ENCODE results near the gene PCNT.

DNA sequence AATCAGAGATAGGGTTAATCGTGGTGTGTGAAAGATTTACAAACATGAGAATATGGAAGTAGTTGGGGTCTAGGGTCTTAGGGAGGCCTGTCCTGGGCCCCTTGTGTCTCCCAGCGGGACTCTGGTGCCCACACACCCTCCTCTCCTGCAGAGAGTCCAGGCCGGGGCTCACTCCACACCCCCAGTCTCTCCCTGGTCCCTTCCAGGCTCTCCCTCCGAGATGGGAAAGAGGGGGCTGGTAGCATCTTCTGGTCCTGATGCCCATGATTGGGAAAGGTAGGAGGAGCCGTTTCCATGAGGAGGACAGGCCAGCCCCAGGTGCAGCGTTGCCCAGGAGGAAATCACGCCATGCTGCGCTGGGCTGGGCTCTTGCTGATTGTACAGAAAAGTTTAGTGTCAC lies 26.6 kb downstream of the PCNT start:
- TF ChIP-seq POLR2A (IDR thresholded peaks at IDR 0.05), result peak in 1 of 2 donors; percentile 17
- TF ChIP-seq, protein P1, sequence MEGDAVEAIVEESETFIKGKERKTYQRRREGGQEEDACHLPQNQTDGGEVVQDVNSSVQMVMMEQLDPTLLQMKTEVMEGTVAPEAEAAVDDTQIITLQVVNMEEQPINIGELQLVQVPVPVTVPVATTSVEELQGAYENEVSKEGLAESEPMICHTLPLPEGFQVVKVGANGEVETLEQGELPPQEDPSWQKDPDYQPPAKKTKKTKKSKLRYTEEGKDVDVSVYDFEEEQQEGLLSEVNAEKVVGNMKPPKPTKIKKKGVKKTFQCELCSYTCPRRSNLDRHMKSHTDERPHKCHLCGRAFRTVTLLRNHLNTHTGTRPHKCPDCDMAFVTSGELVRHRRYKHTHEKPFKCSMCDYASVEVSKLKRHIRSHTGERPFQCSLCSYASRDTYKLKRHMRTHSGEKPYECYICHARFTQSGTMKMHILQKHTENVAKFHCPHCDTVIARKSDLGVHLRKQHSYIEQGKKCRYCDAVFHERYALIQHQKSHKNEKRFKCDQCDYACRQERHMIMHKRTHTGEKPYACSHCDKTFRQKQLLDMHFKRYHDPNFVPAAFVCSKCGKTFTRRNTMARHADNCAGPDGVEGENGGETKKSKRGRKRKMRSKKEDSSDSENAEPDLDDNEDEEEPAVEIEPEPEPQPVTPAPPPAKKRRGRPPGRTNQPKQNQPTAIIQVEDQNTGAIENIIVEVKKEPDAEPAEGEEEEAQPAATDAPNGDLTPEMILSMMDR (IDR thresholded peaks at IDR 0.05 in 4 of 5, conservative IDR thresholded peaks at IDR 0.05 in 1 of 5), result no peak
